Activated T-cell treated with anti-CD3 and anti-CD28 coated beads, Interleukin-2, amount 50 U/mL, for 1 hour (primary cell): ENCODE measurements around the gene SLC35E3.

Source experiments
- DNase-seq: peaks from one replicate; pipeline ENCODE4 v3.0.0-alpha.2; 2020

Gene SLC35E3

GRCh38 chr12:68771223-68771925, 25.4 kb downstream of the SLC35E3 start:
- DNase-seq, result no peak

DNA sequence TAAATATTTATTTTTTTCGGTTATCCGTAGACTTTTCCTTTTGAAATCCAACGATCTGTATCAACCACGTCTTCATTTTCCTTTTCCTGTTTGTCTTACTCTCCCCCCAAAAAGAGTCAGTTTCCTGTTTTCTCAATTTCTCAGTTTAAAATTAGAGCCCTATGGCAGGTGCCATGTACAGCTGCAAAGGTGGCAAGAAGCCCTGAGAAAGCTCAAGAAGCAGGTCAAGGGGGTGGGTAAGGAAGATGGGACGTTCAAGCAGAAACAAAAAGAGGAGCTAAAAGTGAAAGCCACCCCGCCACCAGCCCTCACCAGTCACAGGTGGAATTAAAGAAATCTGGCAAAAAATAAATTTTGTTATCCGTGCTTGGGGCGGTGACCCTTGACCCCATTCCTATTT, 26.7 kb downstream of the SLC35E3 start:
- DNase-seq, result no peak

DNA sequence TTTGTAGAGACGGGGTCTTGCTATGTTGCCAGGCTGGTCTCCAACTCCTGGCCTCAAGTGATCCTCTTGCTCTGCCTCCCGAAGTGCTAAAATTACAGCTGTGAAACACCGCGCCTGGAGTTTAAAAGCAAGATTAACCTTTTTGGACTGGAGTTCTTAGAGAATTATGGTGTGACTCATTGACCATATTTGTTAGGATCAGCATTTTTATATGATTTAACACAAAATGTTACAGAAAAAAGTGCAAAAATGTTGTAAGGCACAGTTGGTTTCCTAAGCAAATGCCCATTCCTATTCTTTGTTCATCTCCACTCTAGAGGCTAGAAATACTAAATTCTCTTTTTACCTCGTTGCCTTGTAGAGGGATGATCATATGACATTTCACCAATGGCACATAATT, 27.6 kb downstream of the SLC35E3 start:
- DNase-seq, result no peak

DNA sequence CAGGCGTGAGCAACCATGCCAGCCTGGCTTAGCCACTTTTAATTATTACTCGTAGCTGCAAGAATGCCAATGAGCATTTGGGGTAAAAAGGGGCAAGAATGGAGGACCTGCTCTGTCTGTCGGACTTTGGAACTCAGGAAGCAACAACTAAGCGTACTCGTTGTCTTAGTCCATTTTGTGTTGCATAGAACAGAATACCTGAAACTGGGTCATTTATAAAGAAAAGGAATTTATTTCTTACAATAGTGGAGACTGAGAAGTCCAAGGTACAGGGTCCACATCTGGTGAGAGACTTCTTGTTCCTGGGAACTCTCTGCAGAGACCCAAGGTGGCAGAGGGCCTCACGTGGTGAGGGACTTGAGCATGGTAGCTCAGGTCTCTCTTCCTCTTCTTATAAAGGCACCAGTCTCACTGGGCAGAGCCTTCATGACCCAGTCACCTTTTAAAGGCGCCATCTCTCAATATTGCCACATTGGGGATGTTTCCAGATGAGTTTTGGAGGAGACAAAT, 29.2 kb downstream of the SLC35E3 start:
- no peak for DNase-seq

GRCh38 chr12:68776976-68777610, 31.1 kb downstream of the SLC35E3 start:
- no peak for DNase-seq

- no peak for DNase-seq
These were observed 33.3 kb downstream of the SLC35E3 start for GRCh38 chr12:68779280-68779679.

GRCh38 chr12:68780731-68781130, 34.8 kb downstream of the SLC35E3 start:
- DNase-seq, result no peak

DNA sequence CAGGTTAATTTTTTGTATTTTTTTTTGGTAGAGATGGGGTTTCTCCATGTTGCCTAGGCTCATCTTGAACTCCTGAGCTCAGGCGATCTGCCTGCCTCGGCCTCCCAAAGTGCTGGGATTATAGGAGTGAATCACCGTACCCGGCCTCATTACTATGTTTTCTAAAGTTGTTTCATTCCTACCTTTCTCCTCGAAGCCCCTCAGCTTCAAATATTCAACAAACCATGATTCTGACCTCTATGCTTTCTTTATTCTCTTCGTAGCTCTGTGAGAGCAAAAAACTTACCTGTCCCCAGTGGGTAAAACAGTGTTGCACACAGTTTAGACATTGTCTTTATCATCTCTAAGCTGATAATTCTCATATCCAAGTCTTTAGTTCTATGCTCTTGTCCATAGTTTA, 35.8 kb downstream of the SLC35E3 start:
- DNase-seq, result no peak

DNA sequence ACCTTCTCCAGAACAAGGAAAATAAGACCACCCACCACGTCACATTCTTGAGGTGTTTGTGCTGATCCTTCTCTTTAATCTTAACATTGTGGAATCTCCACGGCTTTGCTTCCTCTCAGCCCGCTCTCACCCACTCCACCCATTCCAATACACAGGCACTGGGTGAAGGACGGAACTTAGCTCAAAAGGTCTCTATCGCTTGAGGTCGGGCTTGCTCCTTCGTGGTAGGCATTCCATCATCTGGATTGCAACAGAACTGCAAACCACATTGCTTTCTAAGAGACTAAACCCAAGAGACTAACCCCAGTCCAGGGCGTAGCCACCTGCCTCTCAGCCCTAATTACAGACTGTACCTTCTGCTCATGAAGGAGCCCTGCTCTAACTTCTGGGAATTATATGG, 38.0 kb downstream of the SLC35E3 start:
- DNase-seq, result no peak

- DNase-seq, result no peak
These were observed 39.4 kb downstream of the SLC35E3 start for GRCh38 chr12:68785358-68785757.

- no peak for DNase-seq
These were observed 39.8 kb downstream of the SLC35E3 start for GRCh38 chr12:68785823-68786222.

DNA sequence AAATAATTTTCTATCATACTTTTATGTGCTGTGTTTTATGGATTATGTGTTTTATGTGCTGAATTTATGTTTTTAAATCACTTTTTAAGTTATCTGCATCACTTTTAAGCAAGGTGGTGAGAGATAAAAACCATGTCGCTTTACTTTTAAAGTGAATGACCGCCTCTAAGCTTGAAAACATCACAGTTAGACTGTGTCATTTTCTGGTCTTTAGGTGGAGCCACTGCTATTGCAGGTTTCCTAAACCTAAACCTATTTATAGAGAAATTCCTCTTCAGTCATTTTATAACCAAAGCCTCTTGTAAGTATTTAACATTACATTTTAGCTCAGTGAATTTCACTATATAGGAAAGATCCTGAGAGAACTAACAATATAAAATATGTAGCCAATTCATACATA, 41.0 kb downstream of the SLC35E3 start:
- no peak for DNase-seq

DNA sequence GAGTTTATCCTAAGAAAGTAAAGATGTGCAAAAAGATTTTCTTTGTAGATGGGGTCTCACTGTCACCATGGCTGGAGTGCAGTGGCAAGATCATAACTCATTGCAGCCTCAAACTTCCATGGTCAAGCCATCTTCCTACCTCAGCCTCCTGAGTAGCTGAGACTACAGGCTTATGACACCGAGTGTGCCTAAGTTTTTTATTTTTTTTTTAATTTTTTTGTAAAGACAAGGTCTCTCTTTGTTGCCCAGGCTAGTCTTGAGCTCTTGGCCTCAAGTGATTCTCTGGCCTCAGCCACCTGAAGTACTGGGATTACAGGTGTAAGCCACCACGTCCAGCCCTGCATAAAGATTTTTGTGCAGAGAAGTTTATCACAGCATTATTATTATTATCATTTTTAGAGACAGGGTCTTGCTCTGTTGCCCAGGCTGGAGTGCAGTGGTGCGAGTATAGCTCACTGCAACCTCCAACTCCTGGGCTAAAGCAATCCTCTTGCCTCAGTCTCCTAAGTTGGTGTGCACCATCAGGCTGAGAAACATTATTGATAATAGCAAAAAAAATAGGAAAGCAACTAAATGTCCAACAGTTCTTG, 42.7 kb downstream of the SLC35E3 start:
- DNase-seq, result no peak

GRCh38 chr12:68789144-68789878, 43.3 kb downstream of the SLC35E3 start:
- DNase-seq, result no peak

GRCh38 chr12:68790081-68790951, 44.3 kb downstream of the SLC35E3 start:
- no peak for DNase-seq

GRCh38 chr12:68790952-68791234, 44.9 kb downstream of the SLC35E3 start:
- DNase-seq, result no peak

GRCh38 chr12:68791897-68792481, 46.0 kb downstream of the SLC35E3 start:
- DNase-seq, result no peak

DNA sequence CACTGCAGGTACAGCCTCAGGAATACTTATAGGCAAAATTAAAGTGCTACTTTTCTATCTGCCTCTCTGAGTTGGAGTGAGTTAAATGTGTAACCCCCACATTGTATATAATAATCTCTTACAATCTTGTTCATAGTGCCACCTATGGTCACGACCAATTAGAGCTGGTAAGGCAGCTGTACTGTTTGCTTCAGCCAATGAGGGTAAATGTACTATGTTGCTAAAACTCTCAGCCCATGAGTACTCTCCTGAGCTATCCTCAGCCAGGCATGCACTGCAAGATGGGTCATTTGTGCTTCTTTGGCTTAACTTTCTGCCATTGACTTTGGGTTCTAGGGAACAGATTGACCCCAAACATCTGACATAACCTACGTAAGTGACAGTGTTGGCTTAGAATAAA, 47.0 kb downstream of the SLC35E3 start:
- no peak for DNase-seq

DNA sequence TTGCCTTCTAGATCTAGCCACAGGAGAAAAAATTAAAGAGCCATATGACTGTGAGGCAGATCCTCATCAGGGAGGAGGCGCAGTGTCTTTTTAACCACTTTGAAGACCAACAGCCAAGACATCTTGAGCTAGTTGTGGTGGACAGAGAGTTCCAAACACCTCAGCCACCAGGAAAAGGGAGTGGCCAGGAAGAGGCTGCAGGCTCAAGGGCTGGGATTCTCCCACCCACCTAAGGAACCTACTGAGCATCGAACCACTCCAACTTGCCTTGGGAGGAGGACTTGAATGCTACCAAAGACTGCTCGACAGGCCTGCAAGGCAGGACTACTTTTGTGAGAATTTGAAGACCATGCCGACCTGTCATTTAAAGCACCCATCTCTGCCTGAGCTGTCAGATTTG, 47.5 kb downstream of the SLC35E3 start:
- no peak for DNase-seq

GRCh38 chr12:68793975-68794652, 48.1 kb downstream of the SLC35E3 start:
- no peak for DNase-seq

- no peak for DNase-seq
These were observed 48.8 kb downstream of the SLC35E3 start for GRCh38 chr12:68794653-68795251.
